ENCODE measurements around the gene XYLB.

XYLB gene

DNA sequence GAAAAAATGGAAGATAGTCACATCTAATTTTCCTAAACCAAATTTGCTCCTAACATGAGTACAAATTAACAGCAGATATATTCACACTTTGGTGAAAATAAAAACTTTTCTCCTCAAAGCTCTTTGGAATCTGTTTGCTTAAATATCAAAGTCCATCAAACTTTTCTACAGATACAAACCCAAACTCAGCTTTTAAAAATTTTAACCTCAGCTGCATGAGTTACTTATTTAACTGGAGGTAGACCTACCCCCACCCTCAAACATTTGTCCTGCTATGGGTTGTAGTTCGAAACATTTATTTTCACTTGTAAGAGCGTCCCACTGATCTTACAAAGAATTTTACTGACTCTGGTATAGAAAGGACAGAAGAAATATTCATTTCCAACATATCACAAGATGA is 8.9 kb upstream of the XYLB start:
- FAIRE-seq (no peak), DNase-seq (ENCODE audit: insufficient read length, low spot score) (no peak)
- TF ChIP-seq POLR2A (IDR thresholded peaks at IDR 0.05; ENCODE audit: low read depth, low read length): no peak
- no peak for TF ChIP-seq TAF1 (IDR thresholded peaks at IDR 0.05; ENCODE audit: low read depth, low read length)
- no peak for TF ChIP-seq POLR2AphosphoS5 (IDR thresholded peaks at IDR 0.05; ENCODE audit: low read depth, low read length)
- no peak for TF ChIP-seq PAX5 (IDR thresholded peaks at IDR 0.05; ENCODE audit: insufficient read depth, low read length, severe bottlenecking)
- TF ChIP-seq POU2F2 (IDR thresholded peaks at IDR 0.05; ENCODE audit: low read depth, low read length): no peak
- TF ChIP-seq SPI1 (IDR thresholded peaks at IDR 0.05; ENCODE audit: low read depth, low read length): no peak

DNA sequence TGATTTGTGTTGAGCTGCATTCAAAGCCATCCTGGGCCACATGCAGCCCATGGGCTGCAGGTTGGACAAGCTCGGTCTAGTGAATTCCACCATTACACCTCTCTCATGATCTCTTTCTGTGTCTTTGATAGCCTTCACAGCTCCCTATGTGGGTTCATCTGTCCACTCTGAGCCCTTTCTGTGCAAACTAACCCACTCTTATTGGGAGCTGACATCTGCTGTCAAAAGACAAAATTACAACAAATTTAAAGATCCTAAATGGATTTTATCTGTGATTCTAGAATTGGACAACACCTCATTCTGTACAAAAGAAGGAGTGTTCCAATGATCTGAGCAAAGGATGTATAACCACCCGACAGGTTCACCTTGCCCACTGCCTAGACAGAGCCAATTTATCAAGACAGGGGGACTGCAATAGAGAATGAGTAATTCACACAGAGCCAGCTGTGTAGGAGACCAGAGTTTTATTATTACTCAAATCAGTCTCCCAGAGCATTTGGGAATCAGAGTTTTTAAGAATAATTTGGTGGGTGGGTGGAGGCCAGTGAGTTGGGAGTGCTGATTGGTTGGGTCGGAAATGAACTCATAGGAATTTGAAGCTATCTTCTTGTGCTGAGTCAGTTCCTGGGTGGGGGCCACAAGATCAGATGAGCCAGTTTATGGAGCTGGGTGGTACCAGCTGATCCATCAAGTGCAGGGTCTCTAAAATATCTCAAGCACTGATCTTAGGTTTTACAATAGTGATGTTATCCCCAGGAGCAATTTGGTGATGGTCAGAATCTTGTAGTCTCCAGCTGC is 2.6 kb upstream of the XYLB start:
- DNase-seq (ENCODE audit: insufficient read length, low spot score) (no peak), FAIRE-seq (no peak)
- TF ChIP-seq SPI1 (IDR thresholded peaks at IDR 0.05; ENCODE audit: low read depth, low read length) (no peak), POLR2AphosphoS5 (IDR thresholded peaks at IDR 0.05; ENCODE audit: low read depth, low read length) (no peak), TAF1 (IDR thresholded peaks at IDR 0.05; ENCODE audit: low read depth, low read length) (no peak), POU2F2 (IDR thresholded peaks at IDR 0.05; ENCODE audit: low read depth, low read length) (no peak), POLR2A (IDR thresholded peaks at IDR 0.05; ENCODE audit: low read depth, low read length) (no peak), PAX5 (IDR thresholded peaks at IDR 0.05; ENCODE audit: insufficient read depth, low read length, severe bottlenecking) (no peak)

DNA sequence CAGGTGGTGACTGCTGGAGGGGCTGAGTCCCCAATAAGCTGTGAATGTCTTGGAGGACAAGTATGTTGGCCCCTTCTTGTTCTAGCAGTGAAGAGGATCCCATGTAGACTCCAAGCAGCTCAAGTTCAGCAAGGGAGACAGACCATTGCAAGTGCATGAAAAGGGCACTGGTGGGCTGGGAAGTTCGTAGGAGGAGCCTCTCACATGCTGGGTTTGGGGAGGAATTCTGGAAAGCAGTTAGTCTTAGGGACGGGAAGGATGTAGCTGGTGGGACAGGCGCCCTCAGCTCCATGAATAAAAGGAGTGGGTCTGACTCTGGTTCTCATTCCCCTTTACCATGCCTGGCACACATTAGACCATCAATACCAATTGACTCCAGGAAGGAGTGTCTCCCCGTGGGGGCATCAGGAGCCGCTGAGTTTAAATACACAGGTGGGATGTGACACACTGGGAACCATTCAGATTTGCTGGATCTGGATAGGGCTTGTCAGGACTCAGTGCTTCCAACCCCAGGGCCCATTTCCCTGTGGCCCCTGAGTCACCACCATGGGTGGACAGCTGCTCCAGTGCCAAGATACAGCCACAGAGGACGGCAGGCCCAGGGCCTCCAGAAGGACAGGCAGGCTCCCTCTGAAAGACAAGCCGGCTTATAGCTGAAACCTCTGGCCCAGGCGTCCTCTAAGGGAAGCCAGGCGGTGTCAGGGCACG is 552 bp upstream of the XYLB start:
- no peak for TF ChIP-seq TAF1 (IDR thresholded peaks at IDR 0.05; ENCODE audit: low read depth, low read length)
- TF ChIP-seq POLR2AphosphoS5 (IDR thresholded peaks at IDR 0.05; ENCODE audit: low read depth, low read length): no peak
- no peak for TF ChIP-seq SPI1 (IDR thresholded peaks at IDR 0.05; ENCODE audit: low read depth, low read length)
- DNase-seq (ENCODE audit: insufficient read length, low spot score): no peak
- no peak for FAIRE-seq

DNA sequence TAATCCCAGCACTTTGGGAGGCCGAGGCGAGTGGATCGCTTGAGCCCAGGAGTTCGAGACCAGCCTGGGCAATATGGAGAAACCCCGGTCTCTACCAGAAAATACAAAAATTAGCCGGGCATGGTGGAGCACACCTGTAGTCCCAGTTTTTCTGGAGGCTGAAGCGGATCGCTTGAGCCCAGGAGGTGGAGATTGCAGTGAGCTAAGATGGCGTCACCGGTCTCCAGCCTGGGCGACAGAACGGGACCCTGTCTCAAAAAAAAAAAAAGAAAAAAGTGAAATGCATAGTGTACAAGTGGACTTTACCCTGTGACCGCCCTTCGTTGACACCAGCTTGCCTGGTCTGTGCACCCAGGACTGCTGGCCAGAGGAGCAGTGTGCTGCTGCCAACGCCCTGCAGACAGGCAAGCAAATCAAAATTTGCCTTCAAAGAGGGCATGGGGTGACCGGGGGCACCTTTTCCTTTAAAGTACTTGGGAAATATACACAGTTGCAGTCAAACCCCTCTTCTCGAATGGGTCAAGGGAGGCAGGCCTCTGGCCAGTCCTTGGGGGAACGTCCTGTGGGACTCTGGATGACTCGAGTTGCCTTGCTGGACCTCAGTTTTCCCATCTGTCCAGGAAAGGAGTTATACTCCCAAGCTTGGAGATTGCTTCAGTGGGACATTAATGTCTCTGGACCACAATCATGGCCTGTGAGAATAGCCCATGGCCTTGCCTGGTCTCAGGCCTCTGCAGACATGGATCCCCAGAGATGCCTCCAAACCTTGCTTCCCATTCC is 1.0 kb downstream of the XYLB start:
- DNase-seq (ENCODE audit: insufficient read length, low spot score): no peak
- FAIRE-seq: no peak
- TF ChIP-seq TAF1 (IDR thresholded peaks at IDR 0.05; ENCODE audit: low read depth, low read length) (no peak), SPI1 (IDR thresholded peaks at IDR 0.05; ENCODE audit: low read depth, low read length) (no peak), POLR2A (IDR thresholded peaks at IDR 0.05; ENCODE audit: low read depth, low read length) (no peak), POU2F2 (IDR thresholded peaks at IDR 0.05; ENCODE audit: low read depth, low read length) (no peak), POLR2AphosphoS5 (IDR thresholded peaks at IDR 0.05; ENCODE audit: low read depth, low read length) (no peak), PAX5 (IDR thresholded peaks at IDR 0.05; ENCODE audit: insufficient read depth, low read length, severe bottlenecking) (no peak)

DNA sequence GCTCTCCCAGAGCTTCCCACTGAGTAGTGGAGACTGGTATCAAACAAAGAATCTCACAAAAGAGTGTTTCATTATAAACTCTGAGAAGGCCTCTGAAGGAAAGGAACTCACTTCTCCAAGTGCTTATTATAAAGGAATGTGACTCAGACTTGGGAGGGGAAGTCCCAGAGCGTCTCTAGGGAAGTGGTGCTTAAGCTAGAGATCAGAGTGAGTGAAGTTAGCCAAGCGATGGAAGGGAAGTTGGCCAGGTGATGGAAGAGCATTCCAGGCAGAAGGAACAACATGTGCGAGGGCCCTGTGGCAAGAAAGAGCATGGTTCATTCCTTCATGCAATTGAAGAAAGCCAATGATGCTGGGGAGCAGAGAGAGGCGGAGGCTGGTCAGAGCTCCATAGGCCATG is 2.3 kb downstream of the XYLB start:
- TF ChIP-seq PAX5 (IDR thresholded peaks at IDR 0.05; ENCODE audit: insufficient read depth, low read length, severe bottlenecking) (no peak), SPI1 (IDR thresholded peaks at IDR 0.05; ENCODE audit: low read depth, low read length) (0 out of 2 replicates have a peak, but pooled peaks have one; percentile 15), POU2F2 (IDR thresholded peaks at IDR 0.05; ENCODE audit: low read depth, low read length) (no peak)
- DNase-seq (ENCODE audit: insufficient read length, low spot score) (no peak), FAIRE-seq (no peak)

DNA sequence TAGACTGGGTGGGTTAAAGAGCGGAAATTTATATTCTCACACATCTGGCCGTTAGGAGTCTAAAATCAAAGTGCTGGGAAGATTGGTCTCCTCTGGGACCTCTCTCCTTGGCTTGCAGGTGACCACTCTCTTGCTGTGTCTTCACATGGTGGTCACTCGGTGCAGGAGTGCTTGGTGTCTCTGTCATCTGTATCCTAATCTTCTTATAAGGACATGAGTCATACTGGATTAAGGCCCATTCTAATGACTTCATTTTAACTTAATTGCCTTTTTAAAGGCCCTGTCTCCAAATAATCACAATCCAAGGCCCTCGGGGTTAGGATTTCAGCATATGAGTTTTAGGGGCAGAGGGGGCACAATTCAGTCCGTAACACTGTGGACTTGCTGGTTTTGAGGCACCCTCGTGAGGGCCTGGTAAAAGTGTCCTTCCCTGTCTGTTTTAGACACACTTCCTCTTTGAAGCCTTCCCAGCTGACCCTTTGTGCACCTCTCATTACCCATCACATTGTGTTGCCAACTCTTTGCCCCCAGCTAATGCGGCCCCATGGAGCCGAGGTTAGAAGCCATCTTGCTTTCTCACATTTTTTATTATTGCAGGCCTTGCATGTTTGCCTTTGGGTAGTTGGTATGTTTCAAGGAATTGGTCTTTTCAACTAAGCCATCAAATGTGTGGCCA is 3.2 kb downstream of the XYLB start:
- TF ChIP-seq PAX5 (IDR thresholded peaks at IDR 0.05; ENCODE audit: insufficient read depth, low read length, severe bottlenecking): no peak
- no peak for TF ChIP-seq TAF1 (IDR thresholded peaks at IDR 0.05; ENCODE audit: low read depth, low read length)
- peak; percentile 30 for TF ChIP-seq SPI1 (IDR thresholded peaks at IDR 0.05; ENCODE audit: low read depth, low read length)
- TF ChIP-seq POLR2AphosphoS5 (IDR thresholded peaks at IDR 0.05; ENCODE audit: low read depth, low read length): no peak
- DNase-seq (ENCODE audit: insufficient read length, low spot score) (no peak), FAIRE-seq (no peak)

DNA sequence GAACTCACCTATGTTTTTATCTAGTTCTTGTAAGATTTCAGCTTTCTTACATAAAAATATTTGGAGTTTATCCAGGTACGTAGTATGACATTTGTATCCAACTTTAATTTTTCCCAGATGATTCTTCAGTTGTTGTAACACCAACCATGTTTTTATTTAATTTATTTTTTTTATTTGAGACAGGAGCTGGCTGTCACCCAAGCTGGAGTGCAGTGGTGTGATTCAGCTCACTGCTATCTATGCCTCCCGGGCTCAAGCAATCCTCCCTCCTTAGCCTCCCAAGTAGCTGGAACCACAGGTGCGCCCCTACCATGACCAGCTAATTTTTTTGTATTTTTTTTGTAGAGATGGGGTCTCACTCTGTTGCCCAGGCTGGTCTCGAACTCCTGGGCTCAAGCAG is 6.6 kb downstream of the XYLB start:
- no peak for FAIRE-seq
- no peak for DNase-seq (ENCODE audit: insufficient read length, low spot score)
- no peak for TF ChIP-seq POLR2AphosphoS5 (IDR thresholded peaks at IDR 0.05; ENCODE audit: low read depth, low read length)
- TF ChIP-seq POLR2A (IDR thresholded peaks at IDR 0.05; ENCODE audit: low read depth, low read length): no peak
- TF ChIP-seq SPI1 (IDR thresholded peaks at IDR 0.05; ENCODE audit: low read depth, low read length): no peak
- TF ChIP-seq TAF1 (IDR thresholded peaks at IDR 0.05; ENCODE audit: low read depth, low read length): no peak
- TF ChIP-seq PAX5 (IDR thresholded peaks at IDR 0.05; ENCODE audit: insufficient read depth, low read length, severe bottlenecking): no peak
- no peak for TF ChIP-seq POU2F2 (IDR thresholded peaks at IDR 0.05; ENCODE audit: low read depth, low read length)

DNA sequence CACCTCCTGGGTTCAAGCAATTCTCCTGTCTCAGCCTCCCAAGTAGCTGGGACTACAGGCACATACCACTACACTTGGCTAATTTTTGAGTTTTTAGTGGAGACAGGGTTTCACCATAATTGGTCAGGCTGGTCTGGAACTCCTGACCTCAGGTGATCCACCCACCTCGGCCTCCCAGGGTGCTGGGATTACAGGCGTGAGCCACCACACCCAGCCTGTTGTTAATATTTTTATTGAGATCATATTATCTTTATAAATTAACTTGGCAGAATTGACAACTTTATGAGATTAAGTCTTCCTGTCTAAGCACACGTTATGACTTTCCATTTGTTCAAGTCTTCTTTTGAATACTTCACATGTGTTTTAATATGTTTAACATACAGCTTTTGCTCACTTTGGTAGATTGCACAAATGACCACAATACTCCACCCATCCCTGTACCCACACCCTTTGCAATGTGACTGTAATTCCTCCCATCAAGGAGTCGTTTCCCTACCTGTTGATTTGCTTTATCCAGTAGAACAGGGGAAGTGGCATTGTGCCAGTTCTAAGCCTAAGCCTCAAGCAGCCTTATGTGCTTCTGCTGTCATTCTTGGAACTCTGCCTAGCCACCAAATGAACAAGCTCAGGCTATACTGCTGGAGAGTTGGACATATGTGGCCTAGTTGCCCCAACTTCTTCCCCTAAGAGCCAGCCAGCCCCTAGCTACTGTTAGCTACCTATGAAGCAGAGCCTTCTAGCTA is 8.2 kb downstream of the XYLB start:
- TF ChIP-seq POLR2AphosphoS5 (IDR thresholded peaks at IDR 0.05; ENCODE audit: low read depth, low read length) (no peak), PAX5 (IDR thresholded peaks at IDR 0.05; ENCODE audit: insufficient read depth, low read length, severe bottlenecking) (no peak), POU2F2 (IDR thresholded peaks at IDR 0.05; ENCODE audit: low read depth, low read length) (no peak), SPI1 (IDR thresholded peaks at IDR 0.05; ENCODE audit: low read depth, low read length) (no peak), POLR2A (IDR thresholded peaks at IDR 0.05; ENCODE audit: low read depth, low read length) (no peak), TAF1 (IDR thresholded peaks at IDR 0.05; ENCODE audit: low read depth, low read length) (no peak)
- DNase-seq (ENCODE audit: insufficient read length, low spot score): no peak
- FAIRE-seq: no peak

Measured in GM12891 (cell line).